Measurements from ENCODE around the gene CASP10. TPM values are rescaled to one million over a fixed set of nuclear protein-coding genes. Genes with fewer than 3 reads are reported as not detected.

The CASP10 gene
- total and polyA plus RNA-seq, 2 of the 8 experiments (the other 6 are each of a cell fraction or from before 2014, with no cell fraction given), result 2.3 to 4.0 TPM

GRCh38 chr2:201244829-201245228 lies 61.9 kb downstream of the CASP10 start (continued):
- TF ChIP-seq CTCF (IDR thresholded peaks at IDR 0.05; ENCODE audit: control extremely low read depth in 1 of 3, insufficient read depth in 1 of 3, low read depth in 1 of 3, low read length in 3 of 3) (no peak), POLR2A (IDR thresholded peaks at IDR 0.05; ENCODE audit: control extremely low read depth in 1 of 2, low read depth in 2 of 2, low read length in 2 of 2) (no peak), ATF2 (IDR thresholded peaks at IDR 0.05; ENCODE audit: low read length) (no peak)

Data from H1 (cell line).